Gastrocnemius medialis (tissue), 4 donors: ENCODE data around the gene RC3H2. TPM values are rescaled to one million over a fixed set of nuclear protein-coding genes. Genes with fewer than 3 reads are reported as not detected.

Source experiments
- ATAC-seq, 2 donors: fragments of 150-250 bp; one replicate each; pipeline ENCODE4 v1.9.1; 2016
- DNase-seq, 2 donors: peaks; one replicate each; pipeline ENCODE4 v3.0.0-alpha.2; 2019
- H3K27ac ChIP-seq, 4 donors: fragments of 200-600 bp; sonication (generic); 1 replicate in 1 of 4; 2 replicates in 3 of 4; pipeline ENCODE4 v1.5.1; 2016 to 2018; ENCODE audit warnings: mild to moderate bottlenecking in 2 of 4, moderate library complexity in 1 of 4
- H3K27me3 ChIP-seq, 3 donors: fragments of 200-600 bp; sonication (generic) in 2 of 3; 1 replicate in 1 of 3; 2 replicates in 2 of 3; pipeline versions ENCODE4 v1.5.1 to v1.6.0; 2016 to 2019; ENCODE audit warnings: mild to moderate bottlenecking in 1 of 3, moderate library complexity in 1 of 3
- H3K36me3 ChIP-seq, 2 donors: fragments of 200-600 bp; sonication (generic) in 1 of 2; one replicate each; pipeline ENCODE4 v1.5.1; 2017 to 2018
- H3K4me1 ChIP-seq, 2 donors: fragments of 200-600 bp; sonication (generic) in 1 of 2; one replicate each; pipeline ENCODE4 v1.5.1; 2016 to 2017; ENCODE audit warnings: mild to moderate bottlenecking in 2 of 2
- H3K4me3 ChIP-seq, 4 donors: fragments of 200-600 bp; sonication (generic) in 3 of 4; 1 replicate in 1 of 4; 2 replicates in 3 of 4; pipeline ENCODE4 v1.5.1; 2016 to 2019; ENCODE audit warnings: mild to moderate bottlenecking in 2 of 4
- H3K9me3 ChIP-seq, 3 donors: fragments of 200-600 bp; sonication (generic) in 2 of 3; 1 replicate in 1 of 3; 2 replicates in 2 of 3; pipeline ENCODE4 v1.5.1; 2016 to 2019
- POLR2A ChIP-seq, 2 donors: fragments of 450-650 bp; IDR thresholded peaks; one replicate each; pipeline ENCODE4 v1.6.1; 2017; ENCODE audit warnings: antibody characterized with exemption in 2 of 2, mild to moderate bottlenecking in 2 of 2, moderate library complexity in 2 of 2
- in situ Hi-C, 4 donors: fragments of 200-750 bp; cut with MboI; loops; one replicate each; pipeline versions ENCODE4 v1.15.0 to v1.8.0; 2017; ENCODE audit warnings: low sequenced_read_pairs in 4 of 4
- intact Hi-C: fragments of 100-400 bp; cut with DNase I; formaldehyde crosslinking; loops from one replicate; pipeline ENCODE4 v1.15.1; 2023; ENCODE audit warnings: low total_unique reads
- total RNA-seq, 4 donors: library from RNA; depleted of rRNA; stranded (reverse); fragments of >200 nt; gene quantifications; one replicate each; pipeline versions ENCODE4 v1.1.0 to v1.2.3, GENCODE V29; 2016
- TF ChIP-seq, protein P1 (sequence below), 5 experiments: fragments of 450-650 bp in 3 of 5; fragments of 200-600 bp in 2 of 5; sonication (generic) in 2 of 5; IDR thresholded peaks in 4 of 5; conservative IDR thresholded peaks in 1 of 5; 1 replicate in 4 of 5; 2 replicates in 1 of 5; pipeline ENCODE4 v1.5.1; 2016 to 2019; ENCODE audit warnings: antibody characterized with exemption in 5 of 5, mild to moderate bottlenecking in 3 of 5, moderate library complexity in 3 of 5

Gene RC3H2
- total RNA-seq, 4 donors from 2014 or later, result 29.4 to 45.2 (median 36.6) TPM

DNA sequence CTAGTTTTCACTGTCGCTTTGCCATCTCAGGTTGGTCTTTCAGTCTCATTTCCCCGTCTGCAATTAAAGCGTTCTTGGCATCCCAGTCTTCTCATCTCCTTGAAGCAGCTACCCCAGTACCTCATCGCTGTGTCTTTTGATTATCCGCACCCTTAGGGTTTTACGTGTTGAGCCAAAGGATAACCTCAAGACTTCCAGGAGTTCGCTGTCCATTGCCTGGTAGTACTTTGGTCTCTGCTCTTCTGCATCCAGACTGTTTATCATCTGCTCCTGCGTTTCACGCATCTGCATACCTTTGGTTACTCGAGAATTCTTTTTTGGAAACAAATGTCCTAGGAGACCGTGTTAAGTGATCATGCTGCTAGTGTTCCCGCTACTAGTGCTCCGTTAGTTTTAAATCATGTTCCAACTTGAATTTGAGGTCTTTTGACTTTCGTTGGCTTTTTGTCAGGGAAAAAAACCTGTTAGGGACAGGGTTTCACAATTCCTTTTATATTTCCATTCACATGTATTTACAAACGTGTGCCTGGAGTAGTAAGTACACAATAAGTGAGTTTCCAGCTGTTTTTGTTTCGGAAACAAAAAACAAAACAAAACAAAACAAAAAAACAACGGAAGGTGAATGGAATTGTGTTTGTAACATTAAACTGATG is 36.5 kb upstream of the RC3H2 start:
- intact Hi-C loops (no loop called here), in situ Hi-C loops (no loop called here)
- Histone ChIP-seq H3K36me3 (peaks cover 0 to 16% of the 10 kb centered on the region in 2 donors), H3K4me1 (peaks cover 28 to 31% of the 10 kb centered on the region in 2 donors), H3K9me3 (no peaks in the 10 kb centered on the region), H3K4me3 (peak overlapping the region; percentile 80 to 90 (median 86)), H3K27ac (peak overlapping the region; percentile 87 to 95 (median 92)), H3K27me3 (no peaks in the 10 kb centered on the region)
- TF ChIP-seq, protein P1, sequence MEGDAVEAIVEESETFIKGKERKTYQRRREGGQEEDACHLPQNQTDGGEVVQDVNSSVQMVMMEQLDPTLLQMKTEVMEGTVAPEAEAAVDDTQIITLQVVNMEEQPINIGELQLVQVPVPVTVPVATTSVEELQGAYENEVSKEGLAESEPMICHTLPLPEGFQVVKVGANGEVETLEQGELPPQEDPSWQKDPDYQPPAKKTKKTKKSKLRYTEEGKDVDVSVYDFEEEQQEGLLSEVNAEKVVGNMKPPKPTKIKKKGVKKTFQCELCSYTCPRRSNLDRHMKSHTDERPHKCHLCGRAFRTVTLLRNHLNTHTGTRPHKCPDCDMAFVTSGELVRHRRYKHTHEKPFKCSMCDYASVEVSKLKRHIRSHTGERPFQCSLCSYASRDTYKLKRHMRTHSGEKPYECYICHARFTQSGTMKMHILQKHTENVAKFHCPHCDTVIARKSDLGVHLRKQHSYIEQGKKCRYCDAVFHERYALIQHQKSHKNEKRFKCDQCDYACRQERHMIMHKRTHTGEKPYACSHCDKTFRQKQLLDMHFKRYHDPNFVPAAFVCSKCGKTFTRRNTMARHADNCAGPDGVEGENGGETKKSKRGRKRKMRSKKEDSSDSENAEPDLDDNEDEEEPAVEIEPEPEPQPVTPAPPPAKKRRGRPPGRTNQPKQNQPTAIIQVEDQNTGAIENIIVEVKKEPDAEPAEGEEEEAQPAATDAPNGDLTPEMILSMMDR (IDR thresholded peaks at IDR 0.05 in 4 of 5, conservative IDR thresholded peaks at IDR 0.05 in 1 of 5), result no peak
- TF ChIP-seq POLR2A (IDR thresholded peaks at IDR 0.05), result no peak
- DNase-seq, result no peak
- peak; percentile 10 to 22 for ATAC-seq

DNA sequence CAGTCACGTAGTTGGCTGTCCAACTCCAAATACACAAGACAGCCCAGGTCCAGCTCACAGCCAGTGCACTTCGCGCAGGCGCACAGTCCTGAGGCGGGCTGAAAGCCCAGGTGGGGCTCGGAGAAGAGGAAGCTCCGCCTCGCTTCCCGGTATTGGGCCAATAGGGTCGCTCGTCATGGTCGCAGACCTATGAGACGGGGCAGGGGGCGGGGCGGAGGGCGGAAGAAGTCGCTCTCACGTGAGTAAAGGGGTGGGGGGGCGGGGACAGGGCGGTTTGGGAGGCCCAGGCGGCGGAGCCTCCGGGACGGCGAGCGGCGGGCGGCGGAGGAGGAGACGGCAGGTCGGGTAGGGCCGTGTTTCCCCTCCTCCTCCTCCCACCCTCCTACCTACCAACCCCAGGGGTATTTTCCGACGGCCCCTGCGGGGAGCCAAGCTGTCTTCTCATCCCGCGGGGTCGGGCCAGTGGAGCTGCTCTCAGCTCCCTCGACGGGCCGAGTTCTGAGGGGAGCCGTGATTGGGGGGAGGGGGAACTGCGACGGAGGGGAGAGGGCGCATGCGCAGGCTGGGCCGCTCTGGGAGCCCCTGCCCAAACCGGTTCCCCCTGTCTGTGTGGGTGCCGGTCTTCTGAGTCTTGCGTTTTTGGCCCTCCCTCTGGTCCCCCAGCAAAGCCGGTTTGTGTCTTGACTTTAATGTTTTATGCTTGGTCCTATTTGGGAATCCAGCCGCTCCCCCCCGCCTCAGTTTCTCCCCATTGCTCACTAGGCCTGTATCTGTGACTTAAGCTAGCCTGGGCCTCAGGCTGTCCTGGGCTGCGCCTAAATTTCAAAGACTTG is 35.8 kb upstream of the RC3H2 start, which contains the start of gene RABGAP1:
RABGAP1 (plus strand) TSS at position 272 of the 833 bp plus-strand sequence. CDS start 16,040 bp downstream, outside the sequence.
- peak; percentile 82 to 90 for TF ChIP-seq POLR2A (IDR thresholded peaks at IDR 0.05)
- TF ChIP-seq, protein P1 (IDR thresholded peaks at IDR 0.05 in 4 of 5, conservative IDR thresholded peaks at IDR 0.05 in 1 of 5), result no peak
- Histone ChIP-seq H3K27ac (peak within 1 kb of the TSS; percentile 87 to 95 (median 92)), H3K27me3 (no peaks in the 10 kb centered on the region), H3K9me3 (no peaks in the 10 kb centered on the region), H3K4me3 (peak within 1 kb of the TSS; percentile 80 to 90 (median 86)), H3K36me3 (peaks cover 0 to 20% of the 10 kb centered on the region in 2 donors), H3K4me1 (peaks cover 21 to 26% of the 10 kb centered on the region in 2 donors)
- DNase-seq, result peak; percentile 99
- peak; percentile 98 for ATAC-seq
- in situ Hi-C loops (no loop called here), intact Hi-C loops (loop anchor here (1.0 kb wide), 2 partner anchors 10 to 36 kb away; partner anchors contain the start of genes RC3H2 and ZBTB26)

DNA sequence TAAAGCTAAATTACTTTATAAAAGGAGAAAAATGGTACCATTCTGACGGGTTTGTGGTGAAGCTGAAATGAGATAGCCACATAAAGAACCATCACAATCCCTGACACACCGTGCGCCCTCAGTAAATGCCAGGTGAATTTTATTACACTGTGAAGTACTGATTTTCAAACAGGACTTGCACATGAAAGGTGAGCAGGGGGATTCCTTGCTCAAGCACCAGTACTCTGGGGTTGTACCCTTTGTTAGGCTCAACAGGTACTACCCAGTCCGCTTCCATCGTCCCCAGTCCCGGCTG is 35.2 kb upstream of the RC3H2 start:
- peaks cover 15 to 22% of the 10 kb centered on the region in 2 donors for H3K4me1 ChIP-seq

DNA sequence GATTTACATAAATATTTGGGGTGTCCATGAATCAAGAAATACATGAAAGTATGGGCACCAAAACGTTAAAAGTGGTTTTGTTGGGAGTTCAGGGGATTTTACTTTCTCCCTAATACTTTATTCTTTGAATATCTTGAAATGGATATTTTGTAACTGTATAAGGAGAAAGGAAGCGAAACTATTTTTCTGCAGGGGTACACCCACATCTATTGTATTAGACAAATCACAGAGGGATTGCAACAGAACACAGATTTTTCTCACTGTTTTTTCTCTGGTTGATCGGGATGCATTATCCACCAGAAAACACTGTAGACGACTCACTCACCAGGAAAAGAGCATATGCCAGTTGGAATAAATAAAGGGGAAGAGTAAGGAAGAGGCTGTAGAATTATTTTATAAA is 34.4 kb upstream of the RC3H2 start:
- in situ Hi-C loops, result no loop called here
- DNase-seq (no peak), ATAC-seq (no peak)
- Histone ChIP-seq H3K9me3 (no peaks in the 10 kb centered on the region), H3K4me1 (peaks cover 12 to 19% of the 10 kb centered on the region in 2 donors), H3K27ac (peak overlapping the region in 1 of 4 donors; percentile 87), H3K36me3 (peaks cover 0 to 20% of the 10 kb centered on the region in 2 donors), H3K27me3 (no peaks in the 10 kb centered on the region), H3K4me3 (no peak overlapping the region)
- TF ChIP-seq POLR2A (IDR thresholded peaks at IDR 0.05), result no peak
- TF ChIP-seq, protein P1 (IDR thresholded peaks at IDR 0.05 in 4 of 5, conservative IDR thresholded peaks at IDR 0.05 in 1 of 5), result no peak
- intact Hi-C loops, result no loop called here

More for the DNA sequence above, 35.2 kb upstream of the RC3H2 start:
- in situ Hi-C loops (no loop called here), intact Hi-C loops (loop anchor here (1.0 kb wide), 2 partner anchors 9 to 35 kb away; partner anchors contain the start of genes RC3H2 and ZBTB26)
- peak overlapping the region; percentile 65 to 90 (median 86) for H3K4me3 ChIP-seq
- no peaks in the 10 kb centered on the region for H3K27me3 ChIP-seq
- H3K27ac ChIP-seq, result peak overlapping the region; percentile 87 to 95 (median 88)
- peak in 1 of 2 donors; percentile 13 for ATAC-seq
- no peak for DNase-seq
- peaks cover 0 to 20% of the 10 kb centered on the region in 2 donors for H3K36me3 ChIP-seq
- no peaks in the 10 kb centered on the region for H3K9me3 ChIP-seq
- no peak for TF ChIP-seq POLR2A (IDR thresholded peaks at IDR 0.05)
- TF ChIP-seq, protein P1 (IDR thresholded peaks at IDR 0.05 in 4 of 5, conservative IDR thresholded peaks at IDR 0.05 in 1 of 5), result no peak
